ENCODE measurements around the gene DHX9.
A peak's percentile ranks its signal among the peaks of the same experiment; 100 is the strongest.

Gene DHX9

GRCh38 chr1:182855911-182856310 lies 16.8 kb downstream of the DHX9 start:
- no peak for DNase-seq
- Mint-ChIP-seq H3K4me1 (peaks cover 0 to under 1% of the 10 kb centered on the region in 2 donors), H3K9me3 (no peaks in the 10 kb centered on the region), H3K36me3 (peaks cover 24 to 32% of the 10 kb centered on the region in 2 donors), H3K4me3 (no peak overlapping the region), H3K27me3 (no peaks in the 10 kb centered on the region), H3K27ac (no peak overlapping the region)
- no peak for ATAC-seq (replicated peaks)

DNA sequence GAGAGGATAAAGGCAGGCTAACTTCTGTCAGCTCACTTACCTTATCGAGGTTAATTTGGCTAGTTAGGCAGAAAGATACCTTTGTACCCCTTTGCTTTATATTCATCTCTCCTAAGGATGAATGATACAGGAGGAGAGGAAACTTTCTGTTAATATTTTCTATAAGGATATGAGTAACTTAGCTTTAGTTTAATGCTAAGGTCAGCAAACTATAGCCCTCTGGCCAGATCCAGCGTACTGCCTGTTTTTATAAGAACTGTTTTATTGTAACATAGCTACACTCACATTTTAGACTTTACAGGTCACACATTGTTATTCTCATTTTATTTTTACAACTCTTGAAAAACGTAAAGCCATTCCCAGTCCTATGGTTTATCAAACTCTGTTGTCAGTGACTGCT lies 18.1 kb downstream of the DHX9 start:
- Mint-ChIP-seq H3K27ac (no peak overlapping the region), H3K36me3 (peaks cover 20 to 33% of the 10 kb centered on the region in 2 donors), H3K9me3 (no peaks in the 10 kb centered on the region), H3K4me3 (no peak overlapping the region), H3K4me1 (peaks cover 0 to 5% of the 10 kb centered on the region in 2 donors), H3K27me3 (no peaks in the 10 kb centered on the region)
- ATAC-seq (replicated peaks) (no peak), DNase-seq (no peak)

- DNase-seq (no peak), ATAC-seq (replicated peaks) (no peak)
- H3K27ac Mint-ChIP-seq = no peak overlapping the region
- H3K9me3 Mint-ChIP-seq = no peaks in the 10 kb centered on the region
- H3K4me3 Mint-ChIP-seq = no peak overlapping the region
- H3K27me3 Mint-ChIP-seq = no peaks in the 10 kb centered on the region
- H3K36me3 Mint-ChIP-seq = peaks cover 35 to 47% of the 10 kb centered on the region in 2 donors
- peaks cover 0 to 5% of the 10 kb centered on the region in 2 donors for H3K4me1 Mint-ChIP-seq
Observed at GRCh38 chr1:182860658-182861057, 21.5 kb downstream of the DHX9 start.

DNA sequence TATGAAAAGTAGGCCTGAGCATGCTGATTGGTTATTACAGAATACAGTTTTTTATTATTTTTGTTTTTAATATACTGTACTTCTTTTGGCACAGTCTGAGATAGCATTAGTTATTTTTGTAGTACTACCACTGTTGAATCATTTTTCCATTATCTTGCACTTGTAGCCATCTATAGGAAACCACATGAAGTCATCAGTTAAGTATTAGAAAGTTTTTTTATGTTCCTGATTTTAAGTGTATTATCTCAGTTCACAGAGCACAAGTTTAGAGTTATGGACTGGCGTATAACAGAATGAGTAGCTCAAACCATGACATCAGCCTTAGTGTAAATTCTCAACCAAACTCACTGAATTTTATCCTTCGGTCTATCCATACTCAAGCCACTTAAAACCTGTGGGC lies 22.8 kb downstream of the DHX9 start:
- ATAC-seq (replicated peaks) (no peak), DNase-seq (no peak)
- H3K27ac Mint-ChIP-seq = no peak overlapping the region
- H3K4me1 Mint-ChIP-seq = peaks cover 0 to 5% of the 10 kb centered on the region in 2 donors
- no peaks in the 10 kb centered on the region for H3K9me3 Mint-ChIP-seq
- no peak overlapping the region for H3K4me3 Mint-ChIP-seq
- H3K27me3 Mint-ChIP-seq = no peaks in the 10 kb centered on the region
- peaks cover 41 to 54% of the 10 kb centered on the region in 2 donors for H3K36me3 Mint-ChIP-seq

- Mint-ChIP-seq H3K9me3 (no peaks in the 10 kb centered on the region), H3K27ac (no peak overlapping the region), H3K4me1 (peaks cover 0 to 5% of the 10 kb centered on the region in 2 donors), H3K36me3 (peaks cover 41 to 54% of the 10 kb centered on the region in 2 donors), H3K27me3 (no peaks in the 10 kb centered on the region), H3K4me3 (no peak overlapping the region)
- DNase-seq (no peak), ATAC-seq (replicated peaks) (no peak)
Observed at GRCh38 chr1:182862827-182863226, 23.7 kb downstream of the DHX9 start.

DNA sequence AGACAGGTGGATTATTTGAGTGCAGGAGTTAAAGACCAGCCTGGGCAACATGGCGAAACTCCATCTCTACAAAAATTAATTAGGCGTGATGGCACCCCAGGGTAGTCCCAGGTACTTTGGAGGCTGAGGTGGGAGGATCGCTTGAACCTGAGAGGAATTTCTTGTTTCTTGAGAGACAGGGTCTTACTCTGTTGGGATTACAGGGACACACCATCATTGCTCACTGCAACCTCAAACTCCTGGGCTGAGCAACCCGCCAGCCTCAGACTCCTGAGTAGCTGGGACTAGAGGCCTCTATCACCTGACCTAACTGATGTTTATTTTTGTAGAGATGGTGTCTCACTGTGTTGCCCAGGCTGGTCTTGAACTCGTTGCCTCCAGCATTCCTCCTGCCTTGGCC lies 24.8 kb downstream of the DHX9 start:
- no peak overlapping the region for H3K4me3 Mint-ChIP-seq
- peaks cover 0 to 5% of the 10 kb centered on the region in 2 donors for H3K4me1 Mint-ChIP-seq

DNA sequence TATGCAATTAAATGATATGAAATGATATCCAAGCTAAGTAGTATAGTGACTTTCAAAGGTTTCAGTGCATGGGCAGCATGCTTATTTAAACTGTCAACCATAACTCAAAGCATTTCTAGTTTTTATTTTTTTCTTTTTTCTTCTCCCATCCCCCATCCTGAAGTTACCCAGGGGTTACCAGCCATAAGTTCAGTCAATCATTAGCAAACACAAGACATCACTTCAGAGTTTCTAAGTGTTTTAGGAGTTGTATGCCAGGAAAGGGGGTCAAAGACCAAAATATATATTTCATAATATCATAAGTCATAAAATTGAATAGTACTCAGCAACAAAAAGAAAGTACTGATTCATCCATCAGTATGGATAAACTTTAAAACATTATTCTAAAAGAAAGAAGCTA lies 28.7 kb downstream of the DHX9 start:
- no peak for DNase-seq
- H3K27ac Mint-ChIP-seq = no peak overlapping the region
- no peaks in the 10 kb centered on the region for H3K9me3 Mint-ChIP-seq
- peaks cover 0 to 4% of the 10 kb centered on the region in 2 donors for H3K4me1 Mint-ChIP-seq
- peaks cover 30 to 44% of the 10 kb centered on the region in 2 donors for H3K36me3 Mint-ChIP-seq
- ATAC-seq (replicated peaks) = no peak
- no peak overlapping the region for H3K4me3 Mint-ChIP-seq
- H3K27me3 Mint-ChIP-seq = no peaks in the 10 kb centered on the region

More for the DNA sequence above, 24.8 kb downstream of the DHX9 start:
- ATAC-seq (replicated peaks) (no peak), DNase-seq (no peak)
- H3K27ac Mint-ChIP-seq = no peak overlapping the region
- no peaks in the 10 kb centered on the region for H3K9me3 Mint-ChIP-seq
- H3K36me3 Mint-ChIP-seq = peaks cover 36 to 45% of the 10 kb centered on the region in 2 donors
- H3K27me3 Mint-ChIP-seq = no peaks in the 10 kb centered on the region

GRCh38 chr1:182869241-182869666 lies 30.1 kb downstream of the DHX9 start:
- Mint-ChIP-seq H3K27me3 (no peaks in the 10 kb centered on the region), H3K27ac (peak overlapping the region; percentile 31), H3K4me1 (peaks cover 3 to 4% of the 10 kb centered on the region in 2 donors), H3K36me3 (peaks cover 35 to 53% of the 10 kb centered on the region in 2 donors), H3K4me3 (no peak overlapping the region), H3K9me3 (no peaks in the 10 kb centered on the region)
- no peak for ATAC-seq (replicated peaks)
- DNase-seq = no peak

- no peak for DNase-seq
- H3K9me3 Mint-ChIP-seq = no peaks in the 10 kb centered on the region
- peaks cover 3 to 4% of the 10 kb centered on the region in 2 donors for H3K4me1 Mint-ChIP-seq
- no peak overlapping the region for H3K4me3 Mint-ChIP-seq
- no peak for ATAC-seq (replicated peaks)
- no peak overlapping the region for H3K27ac Mint-ChIP-seq
- no peaks in the 10 kb centered on the region for H3K27me3 Mint-ChIP-seq
- peaks cover 26 to 54% of the 10 kb centered on the region in 2 donors for H3K36me3 Mint-ChIP-seq
Observed at GRCh38 chr1:182872881-182873280, 33.7 kb downstream of the DHX9 start.

DNA sequence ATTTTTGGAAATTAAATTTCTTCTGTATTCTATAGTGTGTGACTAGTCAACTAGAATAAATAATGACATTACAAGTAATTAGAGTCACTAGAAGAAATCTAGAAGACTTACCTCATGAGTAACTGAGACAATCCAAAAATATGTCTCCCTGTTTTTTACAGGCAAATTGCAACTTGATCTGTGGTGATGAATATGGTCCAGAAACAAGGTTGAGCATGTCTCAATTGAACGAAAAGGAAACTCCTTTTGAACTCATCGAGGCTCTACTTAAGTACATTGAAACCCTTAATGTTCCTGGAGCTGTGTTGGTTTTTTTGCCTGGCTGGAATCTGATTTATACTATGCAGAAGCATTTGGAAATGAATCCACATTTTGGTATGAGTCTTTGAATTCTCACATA lies 36.7 kb downstream of the DHX9 start:
- Mint-ChIP-seq H3K27me3 (no peaks in the 10 kb centered on the region), H3K4me3 (no peak overlapping the region), H3K27ac (peak overlapping the region; percentile 9), H3K4me1 (peaks cover 3 to 4% of the 10 kb centered on the region in 2 donors), H3K9me3 (no peaks in the 10 kb centered on the region), H3K36me3 (peaks cover 44 to 66% of the 10 kb centered on the region in 2 donors)
- DNase-seq = no peak
- no peak for ATAC-seq (replicated peaks)

DNA sequence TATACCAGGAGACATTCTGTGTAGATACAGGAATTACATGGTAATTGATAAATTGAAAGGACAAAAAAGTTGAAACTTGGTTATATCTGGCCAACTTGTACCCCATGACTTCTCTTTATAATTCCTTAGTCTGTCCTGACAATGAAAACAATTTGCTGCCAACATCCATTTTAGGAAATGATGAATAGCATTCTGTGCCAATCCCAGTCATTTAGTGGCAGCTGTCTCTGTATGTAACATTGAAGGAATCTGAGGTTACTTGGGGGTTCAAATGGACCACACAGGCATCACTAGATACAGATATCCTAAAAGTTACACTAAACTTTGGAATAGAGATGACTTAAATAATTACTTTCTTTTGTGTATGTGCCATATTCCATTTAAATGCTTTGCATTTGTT lies 38.2 kb downstream of the DHX9 start:
- ATAC-seq (replicated peaks) (no peak), DNase-seq (no peak)
- Mint-ChIP-seq H3K4me3 (no peak overlapping the region), H3K9me3 (no peaks in the 10 kb centered on the region), H3K27ac (no peak overlapping the region), H3K36me3 (peaks cover 44 to 65% of the 10 kb centered on the region in 2 donors), H3K4me1 (peaks cover 0 to 3% of the 10 kb centered on the region in 2 donors), H3K27me3 (no peaks in the 10 kb centered on the region)

DNA sequence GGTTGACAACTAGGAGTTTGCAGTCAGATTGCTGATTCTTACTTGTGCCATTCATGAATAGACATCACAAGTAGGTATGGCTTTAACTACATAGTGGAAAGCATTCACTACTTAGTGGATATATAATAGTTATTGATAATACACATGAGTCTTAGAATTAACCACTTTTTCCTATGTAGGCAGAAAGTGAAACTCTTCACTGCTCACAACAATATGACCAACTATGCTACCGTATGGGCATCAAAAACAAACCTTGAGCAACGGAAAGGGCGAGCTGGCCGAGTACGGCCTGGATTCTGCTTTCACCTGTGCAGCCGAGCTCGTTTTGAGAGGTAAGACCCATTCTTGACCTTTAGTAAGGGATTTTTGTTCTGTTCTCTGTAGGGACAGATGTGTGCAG lies 38.7 kb downstream of the DHX9 start:
- DNase-seq (no peak), ATAC-seq (replicated peaks) (peak in 1 of 2 donors; percentile 22)
- Mint-ChIP-seq H3K9me3 (no peaks in the 10 kb centered on the region), H3K27me3 (no peaks in the 10 kb centered on the region), H3K4me1 (peaks cover 0 to 3% of the 10 kb centered on the region in 2 donors), H3K36me3 (peaks cover 47 to 65% of the 10 kb centered on the region in 2 donors), H3K27ac (no peak overlapping the region), H3K4me3 (no peak overlapping the region)

DNA sequence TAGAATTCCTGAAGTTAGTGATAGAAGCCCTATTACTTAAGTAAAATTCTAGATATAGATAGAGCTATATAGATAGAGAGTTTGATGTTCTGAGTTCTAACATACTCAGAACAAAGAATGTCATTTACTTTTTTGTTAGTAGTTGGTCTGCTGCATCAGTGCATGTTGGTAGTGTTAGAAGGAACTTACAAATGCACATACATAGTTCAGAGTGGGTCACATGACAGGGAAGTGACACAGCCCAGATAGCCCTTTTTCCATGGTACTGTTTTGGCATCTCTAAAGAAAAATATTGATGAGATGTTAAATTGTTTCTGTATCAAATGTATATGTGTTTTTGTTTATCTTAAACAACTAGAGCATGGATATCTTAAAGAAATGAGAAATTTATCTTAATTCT lies 45.7 kb downstream of the DHX9 start:
- peaks cover 0 to 3% of the 10 kb centered on the region in 2 donors for H3K4me1 Mint-ChIP-seq
- no peaks in the 10 kb centered on the region for H3K27me3 Mint-ChIP-seq
- no peak for ATAC-seq (replicated peaks)
- peaks cover 54 to 66% of the 10 kb centered on the region in 2 donors for H3K36me3 Mint-ChIP-seq
- peak overlapping the region; percentile 20 for H3K27ac Mint-ChIP-seq
- no peak overlapping the region for H3K4me3 Mint-ChIP-seq
- DNase-seq = no peak
- H3K9me3 Mint-ChIP-seq = no peaks in the 10 kb centered on the region

DNA sequence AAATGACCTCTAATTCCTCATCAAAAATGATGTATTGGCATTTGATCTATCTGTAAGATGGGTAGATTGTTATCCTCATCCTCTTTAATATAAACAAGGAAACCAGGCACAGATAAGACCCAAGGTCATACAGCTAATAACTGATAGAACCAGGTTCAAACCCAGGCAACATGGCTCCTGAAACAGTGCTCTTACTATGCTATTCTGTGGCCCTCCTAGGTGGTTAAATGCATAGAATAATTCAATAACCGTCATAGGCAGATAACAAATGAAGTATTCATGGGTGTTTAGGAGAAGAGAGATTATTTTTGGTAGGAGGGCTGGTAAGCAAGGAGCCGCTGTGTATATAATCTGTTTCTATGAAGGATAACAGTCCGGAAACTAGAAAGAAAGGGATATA lies 46.4 kb downstream of the DHX9 start:
- Mint-ChIP-seq H3K27ac (no peak overlapping the region), H3K27me3 (no peaks in the 10 kb centered on the region), H3K4me3 (no peak overlapping the region), H3K4me1 (peaks cover 0 to 5% of the 10 kb centered on the region in 2 donors), H3K9me3 (no peaks in the 10 kb centered on the region), H3K36me3 (peaks cover 49 to 68% of the 10 kb centered on the region in 2 donors)
- ATAC-seq (replicated peaks) (no peak), DNase-seq (no peak)

- Mint-ChIP-seq H3K4me3 (no peak overlapping the region), H3K4me1 (peaks cover 0 to 5% of the 10 kb centered on the region in 2 donors), H3K36me3 (peaks cover 44 to 67% of the 10 kb centered on the region in 2 donors), H3K27me3 (no peaks in the 10 kb centered on the region), H3K9me3 (peaks cover 0 to 3% of the 10 kb centered on the region in 2 donors), H3K27ac (peak overlapping the region; percentile 37)
- DNase-seq = no peak
- ATAC-seq (replicated peaks) = no peak
Observed at GRCh38 chr1:182886985-182887384, 47.8 kb downstream of the DHX9 start.

Data from stimulated activated naive B cell treated with anti-CD40 and anti-IgM and Interleukin-4, amounts not matched to agents 10 μg/mL and 1 μg/mL and 100 μg/mL, for 72 hours (primary cell).